ENCODE data around the gene GLIS1.

GLIS1 gene

GRCh38 chr1:53617851-53618499 is 121.0 kb downstream of the GLIS1 start:
- DNase-seq (ENCODE audit: low spot score) = no peak

- DNase-seq (ENCODE audit: low spot score) = no peak
Observed at GRCh38 chr1:53617382-53617781, 121.6 kb downstream of the GLIS1 start.

GRCh38 chr1:53616927-53617326 is 122.0 kb downstream of the GLIS1 start:
- no peak for DNase-seq (ENCODE audit: low spot score)

- no peak for DNase-seq (ENCODE audit: low spot score)
Observed at GRCh38 chr1:53616511-53616910, 122.5 kb downstream of the GLIS1 start.

- DNase-seq (ENCODE audit: low spot score) = no peak
Observed at GRCh38 chr1:53615101-53615500, 123.9 kb downstream of the GLIS1 start.

GRCh38 chr1:53614231-53615021 is 124.5 kb downstream of the GLIS1 start:
- no peak for DNase-seq (ENCODE audit: low spot score)

- no peak for DNase-seq (ENCODE audit: low spot score)
Observed at GRCh38 chr1:53608676-53609075, 130.3 kb downstream of the GLIS1 start.

GRCh38 chr1:53608071-53608470 is 130.9 kb downstream of the GLIS1 start:
- DNase-seq (ENCODE audit: low spot score) = no peak

- DNase-seq (ENCODE audit: low spot score) = no peak
Observed at GRCh38 chr1:53606651-53607051, 132.3 kb downstream of the GLIS1 start.

GRCh38 chr1:53606197-53606596 is 132.8 kb downstream of the GLIS1 start:
- DNase-seq (ENCODE audit: low spot score) = no peak

- no peak for DNase-seq (ENCODE audit: low spot score)
Observed at GRCh38 chr1:53605181-53605580, 133.8 kb downstream of the GLIS1 start.

GRCh38 chr1:53604291-53604919 is 134.6 kb downstream of the GLIS1 start:
- no peak for DNase-seq (ENCODE audit: low spot score)

GRCh38 chr1:53603431-53603830 is 135.5 kb downstream of the GLIS1 start:
- no peak for DNase-seq (ENCODE audit: low spot score)

GRCh38 chr1:53601867-53602775 is 136.8 kb downstream of the GLIS1 start:
- DNase-seq (ENCODE audit: low spot score) = no peak

- DNase-seq (ENCODE audit: low spot score) = no peak
Observed at GRCh38 chr1:53601031-53601745, 137.8 kb downstream of the GLIS1 start.

- no peak for DNase-seq (ENCODE audit: low spot score)
Observed at GRCh38 chr1:53600561-53600960, 138.4 kb downstream of the GLIS1 start.

GRCh38 chr1:53600001-53600400 is 139.0 kb downstream of the GLIS1 start:
- no peak for DNase-seq (ENCODE audit: low spot score)

- no peak for DNase-seq (ENCODE audit: low spot score)
Observed at GRCh38 chr1:53599481-53599880, 139.5 kb downstream of the GLIS1 start.

- DNase-seq (ENCODE audit: low spot score) = no peak
Observed at GRCh38 chr1:53598966-53599365, 140.0 kb downstream of the GLIS1 start.

GRCh38 chr1:53595906-53596305 is 143.1 kb downstream of the GLIS1 start:
- DNase-seq (ENCODE audit: low spot score) = no peak

- DNase-seq (ENCODE audit: low spot score) = no peak
Observed at GRCh38 chr1:53594391-53595180, 144.4 kb downstream of the GLIS1 start.
